RCC 7860 (cell line): ENCODE data around the gene KRTAP6-2.

Experiments used
- DNase-seq: peaks from one replicate; pipeline ENCODE4 v3.0.0-alpha.2; 2015; ENCODE audit warnings: low spot score
- FAIRE-seq: peaks from 2 replicates; lab custom pipeline; 2012; peaks lifted over from hg19 to GRCh38; lab: Jason Lieb, UNC

Gene KRTAP6-2

DNA sequence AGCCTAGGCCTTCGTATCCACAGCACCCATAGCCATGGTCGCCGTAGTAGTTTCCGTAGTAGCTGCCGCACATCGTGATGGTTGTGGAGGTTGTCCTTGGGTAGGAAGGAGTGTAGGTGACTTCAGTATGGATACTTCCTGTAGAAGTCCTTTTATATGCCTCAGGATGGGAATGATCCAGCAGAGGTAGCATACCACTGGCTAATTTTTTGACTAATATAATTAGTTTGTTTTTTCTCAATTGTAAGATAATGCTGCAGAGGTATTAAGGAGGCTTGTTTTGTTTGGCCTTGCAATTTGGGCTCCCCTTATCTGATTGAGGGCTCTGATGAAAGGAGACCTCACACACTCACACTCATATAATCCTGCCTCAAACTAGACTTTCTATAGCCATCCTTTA is at the start of gene KRTAP6-2:
KRTAP6-2 (minus strand) TSS at position 101 of the 400 bp plus-strand sequence; CDS start at position 73, 28 bp downstream.
- no peak for DNase-seq
- no peak for FAIRE-seq

GRCh38 chr21:30646904-30647414 is 48.3 kb upstream of the KRTAP6-2 start:
- DNase-seq (no peak), FAIRE-seq (no peak)

GRCh38 chr21:30642564-30642963 is 43.9 kb upstream of the KRTAP6-2 start, which contains the start of gene KRTAP20-3:
Gene KRTAP20-3, plus strand, starts transcription at chr21:30642864.
- FAIRE-seq (no peak), DNase-seq (no peak)

DNA sequence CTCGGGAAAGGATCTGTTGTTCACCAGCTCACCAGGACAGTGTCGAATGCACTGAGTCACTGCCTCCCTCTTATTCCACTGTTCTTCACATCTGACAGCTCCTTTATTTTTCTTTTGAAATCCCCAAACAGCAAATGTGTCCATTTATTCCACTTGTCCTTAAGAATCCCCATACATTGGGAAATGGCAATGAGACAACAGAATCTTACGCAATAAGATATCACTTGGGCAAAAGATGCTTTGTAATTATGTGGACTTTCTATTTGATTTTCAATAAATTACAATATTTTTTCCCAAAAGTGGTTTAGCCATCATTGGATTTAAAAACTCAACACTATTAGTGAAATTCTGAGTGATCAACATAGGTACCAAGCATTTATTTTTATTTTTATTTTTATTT is 40.0 kb upstream of the KRTAP6-2 start:
- no peak for FAIRE-seq
- no peak for DNase-seq

DNA sequence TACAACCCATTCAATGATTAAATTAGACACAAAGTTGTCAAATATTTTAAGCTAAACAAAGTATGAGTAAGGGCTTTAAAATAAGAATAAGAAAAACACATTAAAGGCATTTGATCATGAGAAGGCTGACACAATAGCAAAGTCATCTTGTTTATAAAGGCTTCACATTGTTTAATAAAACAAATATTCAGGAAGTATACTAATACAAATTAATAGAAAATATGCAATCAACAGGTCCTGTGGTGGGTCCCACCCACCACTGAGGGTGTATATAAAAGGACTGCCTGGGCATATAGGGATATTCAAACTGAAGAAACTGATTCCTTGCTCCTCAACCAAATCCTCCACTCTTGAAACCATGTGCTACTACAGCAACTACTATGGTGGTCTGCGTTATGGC is 36.2 kb upstream of the KRTAP6-2 start, which contains the start of gene KRTAP20-2:
KRTAP20-2 (plus strand) TSS at position 301 of the 400 bp plus-strand sequence; CDS start at position 359, 58 bp downstream.
- FAIRE-seq (no peak), DNase-seq (no peak)

DNA sequence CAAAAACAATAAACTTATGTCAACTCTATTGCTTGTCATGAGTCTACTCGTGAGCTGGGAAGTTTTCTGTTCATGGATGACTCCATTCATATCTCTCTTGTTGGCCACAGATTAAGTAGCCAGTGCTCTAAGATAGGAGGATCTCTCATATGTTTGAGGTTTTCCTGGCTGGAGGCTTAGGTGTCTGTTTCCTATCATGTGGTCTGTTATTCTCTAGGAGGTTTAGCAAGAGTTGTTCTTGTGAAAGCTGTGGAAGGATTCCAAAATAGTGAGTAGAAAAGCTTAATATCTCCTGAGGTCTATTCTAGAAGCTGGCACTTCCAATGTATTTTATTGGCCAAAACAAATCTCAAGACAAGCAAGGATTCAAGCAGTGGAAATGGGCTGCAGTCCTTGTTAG is 30.5 kb upstream of the KRTAP6-2 start:
- no peak for FAIRE-seq
- no peak for DNase-seq

DNA sequence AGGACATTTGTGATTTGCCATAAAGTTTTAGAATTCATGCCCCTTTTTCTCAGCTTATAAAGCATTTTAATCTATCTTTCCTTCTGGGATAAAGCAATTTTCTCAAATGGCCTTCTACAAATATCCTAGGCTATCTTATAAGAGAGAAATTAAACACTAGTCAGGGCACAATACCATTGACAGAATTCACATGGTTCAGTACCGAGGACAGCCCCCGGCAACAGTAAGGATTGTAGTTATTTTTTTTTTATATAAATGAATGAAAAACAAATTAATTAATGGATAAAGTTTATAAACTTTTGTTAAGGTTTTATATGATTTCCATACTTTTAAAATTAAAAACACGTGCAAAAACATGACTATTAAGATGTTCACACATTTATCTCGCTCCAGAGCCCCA is 29.4 kb upstream of the KRTAP6-2 start:
- DNase-seq (no peak), FAIRE-seq (no peak)

- DNase-seq (no peak), FAIRE-seq (no peak)
Observed at GRCh38 chr21:30625449-30626165, 26.9 kb upstream of the KRTAP6-2 start.

- FAIRE-seq (no peak), DNase-seq (no peak)
Observed at GRCh38 chr21:30623362-30623761, 24.7 kb upstream of the KRTAP6-2 start.

DNA sequence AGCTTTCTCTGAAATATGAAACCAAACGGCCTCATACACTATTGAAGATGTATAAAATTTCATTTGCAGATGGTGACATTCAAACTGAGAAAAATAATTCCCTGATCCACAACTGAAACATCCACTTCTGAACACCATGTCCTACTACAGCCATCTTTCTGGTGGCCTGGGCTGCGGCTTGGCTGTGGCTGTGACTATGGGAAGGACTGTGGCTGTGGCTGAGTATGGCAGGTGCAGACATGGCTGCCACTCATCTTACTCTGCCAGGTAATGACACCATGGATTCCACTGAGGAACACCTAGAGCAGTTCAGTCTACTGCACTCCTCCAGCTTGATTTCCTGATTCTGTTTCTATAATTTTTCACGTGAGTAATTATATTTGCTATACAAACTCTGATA is 21.8 kb upstream of the KRTAP6-2 start, which contains the start of gene KRTAP20-4:
KRTAP20-4 (plus strand) TSS at position 106 of the 400 bp plus-strand sequence.
- FAIRE-seq (no peak), DNase-seq (no peak)

DNA sequence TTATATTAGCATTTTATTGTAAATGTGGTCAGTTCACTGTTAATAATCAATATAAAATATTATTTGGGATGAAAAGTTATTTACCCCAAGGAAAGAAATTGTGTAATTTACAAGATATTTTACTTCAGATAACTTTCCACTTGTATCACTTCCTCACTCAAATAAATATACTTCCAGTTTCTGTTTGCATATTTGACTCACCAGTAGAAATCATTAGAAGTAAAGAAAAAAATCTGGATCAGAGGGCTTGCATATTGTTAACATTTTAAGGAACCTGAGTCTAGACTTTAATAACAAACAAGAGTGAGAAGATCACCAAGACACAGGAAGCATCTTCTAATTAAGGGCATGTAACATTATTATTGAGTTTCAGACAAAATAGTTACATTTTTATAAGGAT is 21.4 kb upstream of the KRTAP6-2 start:
- FAIRE-seq (no peak), DNase-seq (no peak)

DNA sequence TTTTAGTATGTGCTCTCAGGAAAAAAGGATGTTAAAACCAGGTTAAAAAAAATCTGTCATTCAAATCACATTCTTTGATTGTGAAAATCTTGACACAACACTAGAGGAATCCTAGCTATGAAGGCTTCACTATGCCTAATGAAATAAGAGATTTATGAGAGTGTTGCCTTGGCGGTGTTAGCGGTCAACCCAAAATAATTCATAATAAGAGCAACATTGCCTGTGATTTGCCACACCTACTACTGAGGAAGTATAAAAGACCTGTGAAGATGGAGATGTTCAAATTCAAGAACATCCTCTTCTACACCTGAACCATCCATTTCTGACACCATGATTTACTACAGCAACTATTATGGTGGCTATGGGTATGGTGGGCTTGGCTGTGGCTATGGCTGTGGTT is 17.4 kb upstream of the KRTAP6-2 start, which contains the start of gene KRTAP20-1:
KRTAP20-1 (plus strand) TSS at position 301 of the 400 bp plus-strand sequence; CDS start at position 331, 30 bp downstream.
- DNase-seq (no peak), FAIRE-seq (no peak)

DNA sequence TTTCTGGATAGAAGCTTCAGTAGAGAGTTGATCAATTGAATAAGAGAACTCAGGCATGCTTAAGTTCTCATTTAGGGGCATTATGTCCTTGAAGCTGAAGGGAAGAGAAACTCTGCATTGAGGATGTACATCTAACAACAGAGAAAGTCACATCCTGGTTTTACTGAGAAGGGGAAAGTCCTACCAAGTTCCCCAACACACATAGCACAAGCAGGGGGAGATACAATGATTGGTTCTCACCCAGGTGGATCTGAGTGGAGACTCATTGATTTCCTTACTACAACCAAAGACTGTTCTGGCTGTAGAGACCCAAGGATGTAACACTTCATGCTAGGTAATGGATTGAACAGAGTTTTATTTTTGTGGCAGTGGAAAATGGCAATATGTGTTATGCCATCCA is 16.5 kb upstream of the KRTAP6-2 start:
- FAIRE-seq (no peak), DNase-seq (no peak)

- FAIRE-seq, result no peak
Observed at GRCh38 chr21:30613836-30614235, 15.1 kb upstream of the KRTAP6-2 start, which contains the start of gene KRTAP6-1. Gene KRTAP6-1, minus strand, starts transcription at chr21:30613930. Its CDS starts 26 bp downstream, at chr21:30613904.

GRCh38 chr21:30612132-30612531 is 13.4 kb upstream of the KRTAP6-2 start:
- FAIRE-seq, result no peak

More at GRCh38 chr21:30613836-30614235, 15.1 kb upstream of the KRTAP6-2 start, which contains the start of gene KRTAP6-1:
- DNase-seq, result no peak

GRCh38 chr21:30605968-30606367 is 7.3 kb upstream of the KRTAP6-2 start:
- FAIRE-seq, result no peak
- no peak for DNase-seq

More at GRCh38 chr21:30612132-30612531, 13.4 kb upstream of the KRTAP6-2 start:
- no peak for DNase-seq

- no peak for FAIRE-seq
- DNase-seq, result no peak
Observed at GRCh38 chr21:30600787-30601186, 2.1 kb upstream of the KRTAP6-2 start, which contains the start of gene KRTAP22-1. Gene KRTAP22-1, plus strand, starts transcription at chr21:30601087.

DNA sequence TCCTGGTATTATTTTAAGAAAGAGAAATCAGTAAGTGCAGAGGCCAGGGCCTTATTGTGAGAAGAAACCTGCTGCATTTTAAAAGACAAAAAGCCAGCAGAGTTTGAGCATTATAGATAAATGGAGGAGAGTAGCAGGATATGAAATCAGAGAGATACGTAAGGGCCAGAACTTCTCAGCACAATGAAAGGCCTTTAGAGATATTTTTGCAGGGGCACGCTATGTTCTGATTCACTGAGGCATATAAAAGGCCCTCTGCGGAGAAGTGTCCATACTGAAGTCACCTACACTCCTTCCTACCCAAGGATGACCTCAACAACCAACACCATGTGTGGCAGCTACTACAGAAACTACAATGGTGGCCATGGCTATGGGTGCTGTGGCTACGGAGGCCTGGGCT is 6.6 kb downstream of the KRTAP6-2 start, which contains the start of gene KRTAP6-3:
KRTAP6-3 (plus strand) TSS at position 301 of the 400 bp plus-strand sequence; CDS start at position 307, 6 bp downstream.
- DNase-seq (no peak), FAIRE-seq (no peak)

DNA sequence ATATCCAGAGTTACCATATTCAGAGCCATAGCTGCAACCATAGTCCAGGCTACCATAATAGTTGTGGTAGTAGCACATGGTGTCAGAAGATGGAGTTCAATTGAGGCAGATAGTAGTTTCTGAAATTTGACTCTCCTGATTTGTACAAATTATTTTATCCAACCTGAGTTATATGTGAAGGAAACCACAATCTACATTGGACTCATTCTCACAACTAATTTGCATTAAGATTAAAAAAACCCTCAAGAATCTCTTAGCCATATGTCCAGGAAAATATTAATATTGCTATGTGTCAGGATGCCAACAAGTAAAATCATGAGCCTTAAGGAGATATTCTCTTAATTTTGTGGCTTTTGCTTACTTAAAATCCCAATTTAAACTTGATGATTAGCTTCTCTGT is 8.4 kb downstream of the KRTAP6-2 start, which contains the start of gene KRTAP22-2:
KRTAP22-2 (minus strand) TSS at position 101 of the 400 bp plus-strand sequence.
- FAIRE-seq, result no peak
- DNase-seq, result no peak

DNA sequence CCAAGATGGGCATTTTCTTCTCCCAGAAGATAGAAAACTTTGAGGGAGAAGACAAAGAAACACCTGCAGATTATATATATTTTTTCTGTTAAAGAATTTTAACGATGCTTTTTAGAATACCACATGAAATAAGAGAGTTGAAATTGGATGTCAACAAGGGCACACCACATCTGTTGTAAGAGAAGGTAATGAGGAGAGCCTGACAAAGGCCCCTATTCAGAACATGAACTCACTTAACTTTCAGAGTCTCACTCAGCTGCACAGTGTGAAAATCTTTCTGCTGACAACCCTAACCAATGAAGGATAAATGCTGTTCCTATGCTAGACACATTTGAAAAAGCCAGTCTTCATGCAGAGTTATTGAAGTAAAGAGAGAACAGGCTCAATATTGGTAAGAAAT is 15.8 kb downstream of the KRTAP6-2 start:
- FAIRE-seq, result no peak
- no peak for DNase-seq

DNA sequence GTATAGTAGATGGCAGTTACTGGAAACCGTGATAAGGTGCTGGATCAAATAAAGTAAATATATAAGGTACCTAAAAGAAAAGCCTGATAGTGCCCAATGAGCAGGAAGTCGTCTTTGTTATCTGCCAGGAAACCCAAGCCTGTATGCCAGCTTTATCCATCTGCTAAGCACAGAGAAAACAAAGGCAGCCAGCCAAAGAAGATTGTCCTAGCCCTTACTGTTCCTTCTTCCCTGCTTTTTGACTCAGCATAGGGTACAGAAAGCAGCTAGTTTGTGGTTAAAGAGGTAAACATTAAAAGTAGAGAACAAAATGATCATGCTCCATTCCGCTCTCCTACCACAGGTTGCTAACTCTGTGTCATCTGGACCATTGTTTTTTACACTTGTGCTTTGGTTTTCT is 18.6 kb downstream of the KRTAP6-2 start:
- FAIRE-seq, result no peak
- DNase-seq, result no peak

GRCh38 chr21:30579346-30579745 is 19.4 kb downstream of the KRTAP6-2 start:
- DNase-seq (no peak), FAIRE-seq (no peak)
